Measurements from ENCODE around the gene HDAC4. TPM values are rescaled to one million over a fixed set of nuclear protein-coding genes. Genes with fewer than 3 reads are reported as not detected.

HDAC4 gene
- total and polyA plus RNA-seq, 2 of the 8 experiments (the other 6 are each of a cell fraction or from before 2014, with no cell fraction given): 15.4 to 31.5 TPM

DNA sequence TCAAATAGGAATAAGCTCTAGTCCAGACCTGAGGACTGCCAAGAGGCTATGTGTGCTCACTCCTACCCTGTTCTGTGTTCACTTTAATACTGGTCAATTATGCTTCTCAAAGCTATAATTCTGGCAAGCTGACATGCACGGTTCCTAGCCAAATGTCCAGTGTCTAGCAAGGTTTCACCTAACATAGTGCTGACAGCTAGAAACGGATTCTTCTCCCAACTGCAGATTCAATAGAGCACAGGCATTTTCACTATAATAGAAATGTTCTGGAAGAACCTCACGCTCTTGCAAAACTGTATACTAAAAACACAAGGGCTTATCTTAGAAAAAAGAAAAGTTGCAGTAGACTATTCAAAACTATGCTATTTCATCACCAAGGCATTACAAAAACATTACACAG lies 45.1 kb downstream of the HDAC4 start:
- Histone ChIP-seq H2BK12ac (ENCODE audit: low read depth, low read length) (no peak overlapping the region), H4K91ac (replicated peaks; ENCODE audit: insufficient read length, low read length) (no peak overlapping the region), H3K4ac (replicated peaks; ENCODE audit: insufficient read length, low read depth, low read length) (no peak overlapping the region), H2BK15ac (ENCODE audit: low read length) (no peak overlapping the region), H2AFZ (ENCODE audit: low read length) (no peak overlapping the region), H2BK5ac (ENCODE audit: low read depth, low read length) (no peak overlapping the region), H3K79me1 (ENCODE audit: low read depth, low read length) (peaks cover 7% of the 10 kb centered on the region), H3K18ac (ENCODE audit: extremely low read depth, low read length) (no peak overlapping the region), H3K23ac (ENCODE audit: insufficient read length) (no peak overlapping the region), H3K27ac (ENCODE audit: low read depth, low read length) (no peak overlapping the region), H4K8ac (ENCODE audit: extremely low read depth, insufficient read depth, low read length) (no peak overlapping the region), H3K4me2 (ENCODE audit: insufficient read depth in 1 of 2, low read depth in 2 of 2, low read length in 2 of 2) (no peak overlapping the region), H4K20me1 (replicated peaks in 1 of 2; ENCODE audit: control insufficient read depth in 1 of 2, insufficient read depth in 2 of 2, low read length in 2 of 2) (peaks cover 10% of the 10 kb centered on the region in 2 experiments), H2AK5ac (ENCODE audit: low read depth, low read length) (no peak overlapping the region), H3K14ac (ENCODE audit: insufficient read length) (no peak overlapping the region), H3K4me1 (replicated peaks in 1 of 4; ENCODE audit: control insufficient read depth in 3 of 4, insufficient read depth in 4 of 4, low read length in 3 of 4) (peaks cover 0 to 3% (median 2%) of the 10 kb centered on the region in 4 experiments; a peak in 4 of 7 replicates), H3K9ac (replicated peaks in 1 of 4; ENCODE audit: extremely low read depth in 1 of 4, low read depth in 3 of 4, low read length in 3 of 4) (no peak overlapping the region), H4K5ac (ENCODE audit: insufficient read length, low read depth, low read length) (no peak overlapping the region), H2BK20ac (ENCODE audit: low read length) (no peak overlapping the region), H3K36me3 (ENCODE audit: control insufficient read depth in 2 of 4, insufficient read depth in 4 of 4, low read length in 3 of 4) (peaks cover 0 to 23% (median 0%) of the 10 kb centered on the region in 4 experiments; a peak in 2 of 8 replicates), H3K27me3 (replicated peaks in 1 of 4; ENCODE audit: control insufficient read depth in 3 of 4, extremely low read depth in 1 of 4, insufficient read depth in 3 of 4, low read length in 3 of 4) (no peaks in the 10 kb centered on the region), H3K4me3 (ENCODE audit: extremely low read depth in 1 of 4, insufficient read depth in 2 of 4, low read depth in 3 of 4, low read length in 4 of 4) (no peak overlapping the region), H3K79me2 (ENCODE audit: control insufficient read depth in 1 of 2, insufficient read depth in 2 of 2, low read length in 2 of 2) (peaks cover 0 to 79% of the 10 kb centered on the region in 2 experiments; a peak in 3 of 4 replicates), H3K23me2 (ENCODE audit: low read depth, low read length) (no peaks in the 10 kb centered on the region), H3K56ac (replicated peaks; ENCODE audit: insufficient read length, low read depth, low read length) (no peak overlapping the region), H3K9me3 (ENCODE audit: insufficient read depth in 2 of 2, low read depth in 1 of 2, low read length in 1 of 2) (peaks cover 0 to 5% of the 10 kb centered on the region in 2 experiments; a peak in 1 of 4 replicates), H2BK120ac (replicated peaks; ENCODE audit: low read depth, low read length) (no peak overlapping the region)
- TF ChIP-seq SIRT6 (IDR thresholded peaks at IDR 0.05; ENCODE audit: low read length) (no peak), JUND (IDR thresholded peaks at IDR 0.05; ENCODE audit: low read length) (no peak), TEAD4 (IDR thresholded peaks at IDR 0.05; ENCODE audit: low read depth, low read length) (no peak), BACH1 (IDR thresholded peaks at IDR 0.05; ENCODE audit: low read length) (no peak), KDM5A (IDR thresholded peaks at IDR 0.05; ENCODE audit: low read length) (no peak), JUN (IDR thresholded peaks at IDR 0.05; ENCODE audit: low read depth, low read length) (no peak), SAP30 (IDR thresholded peaks at IDR 0.05; ENCODE audit: insufficient read depth, insufficient replicate concordance, low read length) (no peak), CBX5 (IDR thresholded peaks at IDR 0.05; ENCODE audit: low read depth, low read length) (no peak), EZH2 (IDR thresholded peaks at IDR 0.05; ENCODE audit: low read depth, low read length, severe bottlenecking) (no peak)
- TF ChIP-seq, protein P1, sequence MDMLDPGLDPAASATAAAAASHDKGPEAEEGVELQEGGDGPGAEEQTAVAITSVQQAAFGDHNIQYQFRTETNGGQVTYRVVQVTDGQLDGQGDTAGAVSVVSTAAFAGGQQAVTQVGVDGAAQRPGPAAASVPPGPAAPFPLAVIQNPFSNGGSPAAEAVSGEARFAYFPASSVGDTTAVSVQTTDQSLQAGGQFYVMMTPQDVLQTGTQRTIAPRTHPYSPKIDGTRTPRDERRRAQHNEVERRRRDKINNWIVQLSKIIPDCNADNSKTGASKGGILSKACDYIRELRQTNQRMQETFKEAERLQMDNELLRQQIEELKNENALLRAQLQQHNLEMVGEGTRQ (IDR thresholded peaks at IDR 0.05; ENCODE audit: low read length): no peak
- FAIRE-seq: no peak
- ChIA-PET POLR2A (ENCODE audit: partially characterized antibody) (no interaction called here), CTCF (ENCODE audit: partially characterized antibody) (no interaction called here)
- DNase-seq (ENCODE audit: low read depth in 1 of 2, low spot score in 2 of 2): no peak
- 95% methylated on average over 3 of the region's 3 CpGs; no CpG with 5 or more reads in 1 of the 2 experiments for WGBS, 2 experiments (ENCODE audit: extremely low coverage in 1 of 2, insufficient coverage in 1 of 2, insufficient read length in 1 of 2, insufficient replicate concordance in 2 of 2, low coverage in 1 of 2, low lambda C conversion rate in 2 of 2, missing lambda C conversion rate in 1 of 2)

All from H1 (cell line).